ENCODE results near the gene AXL. TPM values are rescaled to one million over a fixed set of nuclear protein-coding genes. Genes with fewer than 3 reads are reported as not detected.

AXL gene
- total and polyA plus RNA-seq, 12 donors = 6.5 to 22.8 (median 9.8) TPM

- DNase-seq (peak in 1 of 2 donors; percentile 31), ATAC-seq (peak; percentile 32 to 78 (median 54))
- intact Hi-C loops (cut with DNase I) = no loop called here
- H3K4me3 ChIP-seq = no peak overlapping the region
- 64 to 75% methylated on average over 4 of the region's 4 CpGs for WGBS, 2 donors
- peaks cover 0 to 9% (median 0%) of the 10 kb centered on the region in 7 donors for H3K27me3 ChIP-seq
- H3K4me1 ChIP-seq = peaks cover 0 to 8% (median 0%) of the 10 kb centered on the region in 9 donors
- no peaks in the 10 kb centered on the region for H3K9me3 ChIP-seq
- TF ChIP-seq CTCF (IDR thresholded peaks at IDR 0.05) = no peak
- peak overlapping the region in 1 of 10 donors; percentile 49 for H3K27ac ChIP-seq
- peaks cover 0 to 61% (median 3%) of the 10 kb centered on the region in 9 donors for H3K36me3 ChIP-seq
These were observed 14.8 kb downstream of the AXL start for GRCh38 chr19:41233748-41234240.

DNA sequence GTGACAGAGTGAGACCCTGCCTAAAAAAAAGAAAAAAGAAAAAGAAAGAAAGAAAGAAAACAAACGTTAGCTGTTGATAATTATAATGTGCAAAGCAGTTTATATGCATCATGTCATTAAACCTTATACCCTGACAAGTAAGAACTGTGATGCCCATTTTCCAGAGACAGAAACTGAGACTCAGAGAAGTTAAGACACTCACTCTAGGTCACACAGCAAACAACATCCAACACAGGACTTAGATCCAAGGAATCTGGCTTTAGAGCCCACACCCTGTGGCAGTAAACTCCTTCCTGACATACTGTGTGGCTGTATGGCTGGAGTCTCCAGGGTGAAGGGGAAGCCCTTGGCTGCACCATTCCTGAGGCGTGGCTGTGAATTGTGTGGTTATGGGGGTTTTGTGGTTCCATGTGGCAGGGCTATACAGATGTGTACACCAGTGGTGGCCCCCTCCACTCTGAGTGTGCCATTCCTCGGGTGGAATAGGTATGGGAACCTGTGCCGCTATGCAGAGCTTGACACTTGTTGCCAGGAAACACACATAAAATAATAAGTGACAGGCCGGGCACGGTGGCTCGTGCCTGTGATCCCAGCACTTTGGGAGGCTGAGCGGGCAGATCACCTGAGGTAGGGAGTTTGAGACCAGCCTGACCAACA lies 15.6 kb downstream of the AXL start:
- H3K4me3 ChIP-seq = no peak overlapping the region
- TF ChIP-seq CTCF (IDR thresholded peaks at IDR 0.05) = no peak
- no peaks in the 10 kb centered on the region for H3K9me3 ChIP-seq
- H3K36me3 ChIP-seq = peaks cover 0 to 66% (median 3%) of the 10 kb centered on the region in 9 donors
- H3K27ac ChIP-seq = no peak overlapping the region
- H3K4me1 ChIP-seq = peaks cover 0 to 8% (median 0%) of the 10 kb centered on the region in 9 donors
- intact Hi-C loops (cut with DNase I) = no loop called here
- ATAC-seq (no peak), DNase-seq (no peak)
- H3K27me3 ChIP-seq = peaks cover 0 to under 1% (median 0%) of the 10 kb centered on the region in 7 donors
- 83 to 84% methylated on average over 8 of the region's 8 CpGs for WGBS, 2 donors

- no peaks in the 10 kb centered on the region for H3K9me3 ChIP-seq
- intact Hi-C loops (cut with DNase I) = no loop called here
- H3K36me3 ChIP-seq = peaks cover 0 to 69% (median 3%) of the 10 kb centered on the region in 9 donors
- WGBS, 2 donors = 80 to 85% methylated on average over 4 of the region's 4 CpGs
- no peak overlapping the region for H3K27ac ChIP-seq
- TF ChIP-seq CTCF (IDR thresholded peaks at IDR 0.05) = no peak
- peaks cover 0 to 8% (median 0%) of the 10 kb centered on the region in 9 donors for H3K4me1 ChIP-seq
- DNase-seq (no peak), ATAC-seq (no peak)
- no peak overlapping the region for H3K4me3 ChIP-seq
- H3K27me3 ChIP-seq = no peaks in the 10 kb centered on the region
These were observed 16.5 kb downstream of the AXL start for GRCh38 chr19:41235480-41235879.

DNA sequence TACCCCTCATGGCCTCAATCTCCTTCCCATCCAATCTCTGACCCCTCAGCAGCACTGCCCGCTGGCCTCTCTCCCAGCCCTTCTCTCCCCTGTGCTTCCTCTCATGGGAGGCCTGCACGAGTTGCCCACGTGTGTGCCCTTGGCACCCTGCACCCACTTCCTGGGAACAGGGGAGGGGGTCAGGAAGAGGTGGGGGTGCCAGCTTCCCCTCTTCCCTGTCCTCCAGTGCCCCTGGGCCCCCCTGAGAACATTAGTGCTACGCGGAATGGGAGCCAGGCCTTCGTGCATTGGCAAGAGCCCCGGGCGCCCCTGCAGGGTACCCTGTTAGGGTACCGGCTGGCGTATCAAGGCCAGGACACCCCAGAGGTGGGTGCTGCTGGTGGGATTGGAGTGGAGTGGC lies 19.2 kb downstream of the AXL start:
- intact Hi-C loops (cut with DNase I) = no loop called here
- ATAC-seq = no peak
- 83 to 84% methylated on average over 10 of the region's 10 CpGs for WGBS, 2 donors

More for the DNA sequence above, 19.2 kb downstream of the AXL start:
- Histone ChIP-seq H3K36me3 (peaks cover 0 to 87% (median 3%) of the 10 kb centered on the region in 9 donors), H3K27me3 (no peaks in the 10 kb centered on the region), H3K4me3 (no peak overlapping the region), H3K9me3 (no peaks in the 10 kb centered on the region), H3K4me1 (peaks cover 0 to 3% (median 0%) of the 10 kb centered on the region in 9 donors), H3K27ac (no peak overlapping the region)
- DNase-seq = no peak
- TF ChIP-seq CTCF (IDR thresholded peaks at IDR 0.05) = no peak

Measured in heart right ventricle (tissue), 16 donors.